ENCODE data around the gene ZNF669. TPM values are rescaled to one million over a fixed set of nuclear protein-coding genes. Genes with fewer than 3 reads are reported as not detected.
"Not testable (repeated sequence)": the region's sequence is repeated elsewhere in the genome, so short reads cannot be mapped to it uniquely, and the experiment has no call there.

The ZNF669 gene
- 1 to 10 TPM; 7.9 to 8.4 TPM for total RNA-seq

GRCh38 chr1:247103859-247104591, at the start of gene ZNF669:
TSS of gene ZNF669 (minus strand) at chr1:247104356. CDS start at chr1:247104199, 157 bp downstream.
- ChIA-PET CTCF (no interaction called here), POLR2A (no interaction called here)
- Mint-ChIP-seq H3K4me3 (peak within 1 kb of the TSS; percentile 87), H3K9me3 (peaks cover 34% of the 10 kb centered on the region), H3K27ac (peak within 1 kb of the TSS; percentile 88), H3K27me3 (peaks cover 24% of the 10 kb centered on the region), H3K36me3 (peaks cover 42% of the 10 kb centered on the region), H3K4me1 (ENCODE audit: low read depth) (peaks cover 16% of the 10 kb centered on the region)
- intact Hi-C loops (cut with micrococcal nuclease): loop anchor here (1.0 to 10.0 kb wide), 5 partner anchors 26 to 537 kb away; partner anchors contain the start of genes CNST, TFB2M, ZNF496 and ZNF670
- DNase-seq: peak; percentile 96

GRCh38 chr1:247147781-247148180, 43.6 kb upstream of the ZNF669 start:
- DNase-seq: no peak
- intact Hi-C loops (cut with micrococcal nuclease): no loop called here
- Mint-ChIP-seq H3K4me1 (ENCODE audit: low read depth) (no peaks in the 10 kb centered on the region), H3K4me3 (no peak overlapping the region), H3K27ac (no peak overlapping the region), H3K27me3 (no peaks in the 10 kb centered on the region), H3K36me3 (peaks cover 78% of the 10 kb centered on the region), H3K9me3 (peaks cover 70% of the 10 kb centered on the region)
- ChIA-PET CTCF (no interaction called here), POLR2A (no interaction called here)

GRCh38 chr1:247147120-247147519, 43.0 kb upstream of the ZNF669 start:
- H3K27me3 Mint-ChIP-seq; H3K4me3 Mint-ChIP-seq; CTCF ChIA-PET; DNase-seq; H3K27ac Mint-ChIP-seq; H3K4me1 Mint-ChIP-seq (ENCODE audit: low read depth); intact Hi-C loops (cut with micrococcal nuclease): not testable (repeated sequence)
- POLR2A ChIA-PET: interaction anchor here (0.6 kb wide), 1 partner anchor 372 kb away, joined by 6 read pairs; no protein-coding TSS in a partner anchor
- Mint-ChIP-seq H3K36me3 (peaks cover 77% of the 10 kb centered on the region), H3K9me3 (peaks cover 71% of the 10 kb centered on the region)

- H3K27ac Mint-ChIP-seq: no peak overlapping the region
- H3K36me3 Mint-ChIP-seq: peaks cover 79% of the 10 kb centered on the region
- H3K4me1 Mint-ChIP-seq (ENCODE audit: low read depth): no peaks in the 10 kb centered on the region
- H3K27me3 Mint-ChIP-seq: no peaks in the 10 kb centered on the region
- ChIA-PET POLR2A (interaction anchor here (0.6 kb wide), 1 partner anchor 372 kb away, joined by 6 read pairs; no protein-coding TSS in a partner anchor), CTCF (no interaction called here)
- no peak overlapping the region for H3K4me3 Mint-ChIP-seq
- H3K9me3 Mint-ChIP-seq: peaks cover 74% of the 10 kb centered on the region
- no peak for DNase-seq
- intact Hi-C loops (cut with micrococcal nuclease): no loop called here
These were observed 42.5 kb upstream of the ZNF669 start for GRCh38 chr1:247146671-247147070.

- ChIA-PET CTCF (no interaction called here), POLR2A (no interaction called here)
- H3K36me3 Mint-ChIP-seq: peaks cover 85% of the 10 kb centered on the region
- no peaks in the 10 kb centered on the region for H3K27me3 Mint-ChIP-seq
- DNase-seq: no peak
- no peak overlapping the region for H3K27ac Mint-ChIP-seq
- intact Hi-C loops (cut with micrococcal nuclease): no loop called here
- no peaks in the 10 kb centered on the region for H3K4me1 Mint-ChIP-seq (ENCODE audit: low read depth)
- no peak overlapping the region for H3K4me3 Mint-ChIP-seq
- H3K9me3 Mint-ChIP-seq: peaks cover 78% of the 10 kb centered on the region
These were observed 41.1 kb upstream of the ZNF669 start for GRCh38 chr1:247145279-247145678.

- DNase-seq; H3K27ac Mint-ChIP-seq; H3K27me3 Mint-ChIP-seq; H3K4me3 Mint-ChIP-seq; intact Hi-C loops (cut with micrococcal nuclease); CTCF ChIA-PET; H3K4me1 Mint-ChIP-seq (ENCODE audit: low read depth); POLR2A ChIA-PET: not testable (repeated sequence)
- peaks cover 68% of the 10 kb centered on the region for H3K36me3 Mint-ChIP-seq
- peaks cover 94% of the 10 kb centered on the region for H3K9me3 Mint-ChIP-seq
These were observed 35.4 kb upstream of the ZNF669 start for GRCh38 chr1:247139557-247139956.

GRCh38 chr1:247131236-247131635, 27.1 kb upstream of the ZNF669 start:
- H3K4me3 Mint-ChIP-seq: no peak overlapping the region
- POLR2A ChIA-PET: no interaction called here
- intact Hi-C loops (cut with micrococcal nuclease): no loop called here
- CTCF ChIA-PET: no interaction called here
- no peak overlapping the region for H3K27ac Mint-ChIP-seq
- H3K9me3 Mint-ChIP-seq: peaks cover 56% of the 10 kb centered on the region
- no peak for DNase-seq
- H3K36me3 Mint-ChIP-seq: peaks cover 49% of the 10 kb centered on the region
- peaks cover 6% of the 10 kb centered on the region for H3K4me1 Mint-ChIP-seq (ENCODE audit: low read depth)
- H3K27me3 Mint-ChIP-seq: no peaks in the 10 kb centered on the region

- H3K4me1 Mint-ChIP-seq (ENCODE audit: low read depth); DNase-seq; H3K27ac Mint-ChIP-seq; H3K27me3 Mint-ChIP-seq; intact Hi-C loops (cut with micrococcal nuclease); POLR2A ChIA-PET; CTCF ChIA-PET: not testable (repeated sequence)
- H3K4me3 Mint-ChIP-seq: peak overlapping the region; percentile 76
- H3K36me3 Mint-ChIP-seq: peaks cover 30% of the 10 kb centered on the region
- peaks cover 21% of the 10 kb centered on the region for H3K9me3 Mint-ChIP-seq
These were observed 23.5 kb upstream of the ZNF669 start for GRCh38 chr1:247127519-247128282.

- H3K4me3 Mint-ChIP-seq; H3K27ac Mint-ChIP-seq; CTCF ChIA-PET; H3K4me1 Mint-ChIP-seq (ENCODE audit: low read depth); DNase-seq; intact Hi-C loops (cut with micrococcal nuclease); POLR2A ChIA-PET; H3K27me3 Mint-ChIP-seq: not testable (repeated sequence)
- Mint-ChIP-seq H3K36me3 (peaks cover 19% of the 10 kb centered on the region), H3K9me3 (peaks cover 11% of the 10 kb centered on the region)
These were observed 22.4 kb upstream of the ZNF669 start for GRCh38 chr1:247126601-247127000.

GRCh38 chr1:247126166-247126565, 22.0 kb upstream of the ZNF669 start:
- POLR2A ChIA-PET; H3K4me1 Mint-ChIP-seq (ENCODE audit: low read depth); H3K4me3 Mint-ChIP-seq; CTCF ChIA-PET; H3K27ac Mint-ChIP-seq; DNase-seq; intact Hi-C loops (cut with micrococcal nuclease); H3K27me3 Mint-ChIP-seq: not testable (repeated sequence)
- Mint-ChIP-seq H3K36me3 (peaks cover 16% of the 10 kb centered on the region), H3K9me3 (peaks cover 11% of the 10 kb centered on the region)

GRCh38 chr1:247121382-247121781, 17.2 kb upstream of the ZNF669 start:
- DNase-seq: no peak
- Mint-ChIP-seq H3K27me3 (no peaks in the 10 kb centered on the region), H3K4me3 (no peak overlapping the region), H3K4me1 (ENCODE audit: low read depth) (no peaks in the 10 kb centered on the region), H3K9me3 (no peaks in the 10 kb centered on the region), H3K27ac (no peak overlapping the region), H3K36me3 (no peaks in the 10 kb centered on the region)
- intact Hi-C loops (cut with micrococcal nuclease): no loop called here
- CTCF ChIA-PET: no interaction called here
- POLR2A ChIA-PET: no interaction called here

- H3K36me3 Mint-ChIP-seq; DNase-seq; CTCF ChIA-PET; intact Hi-C loops (cut with micrococcal nuclease); POLR2A ChIA-PET; H3K4me1 Mint-ChIP-seq (ENCODE audit: low read depth); H3K4me3 Mint-ChIP-seq; H3K9me3 Mint-ChIP-seq; H3K27ac Mint-ChIP-seq; H3K27me3 Mint-ChIP-seq: not testable (repeated sequence)
These were observed 16.2 kb upstream of the ZNF669 start for GRCh38 chr1:247120408-247120668.

Data from activated CD4-positive, alpha-beta memory T cell treated with anti-CD3 and anti-CD28 coated beads for 36 hours (primary cell).